GM18868 (cell line): ENCODE results near the gene JAM3.

ENCODE experiments used
- ATAC-seq: cut with Tn5 transposase; IDR thresholded peaks from one replicate; pipeline ENCODE4 v1.9.1; 2021; ENCODE audit warnings: mild to moderate bottlenecking, moderate library complexity; ENCODE audit not compliant: unreplicated experiment

JAM3 gene

DNA sequence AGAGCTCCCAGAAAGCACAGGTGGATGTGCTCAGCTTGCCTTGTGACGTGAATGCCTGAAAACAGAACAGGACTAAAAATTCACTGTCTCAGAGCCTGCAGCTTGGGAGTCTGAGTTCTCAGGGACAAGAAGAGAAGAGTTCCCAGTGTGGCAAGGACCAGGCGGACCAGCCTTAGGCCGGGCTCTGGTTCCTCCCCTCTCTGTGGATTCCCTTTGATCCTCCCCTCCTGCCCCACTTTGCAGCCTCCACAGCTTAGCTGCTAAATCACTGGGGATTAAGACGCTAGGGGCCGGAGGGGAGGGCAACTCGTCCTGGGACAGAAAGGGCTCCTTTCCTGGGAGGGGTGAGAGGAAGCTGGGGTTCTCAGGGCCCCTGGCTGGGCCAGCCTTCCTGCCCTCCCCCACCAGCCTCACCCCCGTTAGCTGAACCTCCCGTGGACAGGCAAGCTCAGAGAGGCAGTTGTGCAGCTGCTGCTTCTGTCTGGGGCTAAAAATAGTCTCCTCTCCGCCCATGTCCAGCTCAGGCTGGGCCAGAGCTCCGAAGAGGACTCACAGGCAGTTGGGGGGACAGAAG, 29.9 kb upstream of the JAM3 start:
- ATAC-seq, result no peak

DNA sequence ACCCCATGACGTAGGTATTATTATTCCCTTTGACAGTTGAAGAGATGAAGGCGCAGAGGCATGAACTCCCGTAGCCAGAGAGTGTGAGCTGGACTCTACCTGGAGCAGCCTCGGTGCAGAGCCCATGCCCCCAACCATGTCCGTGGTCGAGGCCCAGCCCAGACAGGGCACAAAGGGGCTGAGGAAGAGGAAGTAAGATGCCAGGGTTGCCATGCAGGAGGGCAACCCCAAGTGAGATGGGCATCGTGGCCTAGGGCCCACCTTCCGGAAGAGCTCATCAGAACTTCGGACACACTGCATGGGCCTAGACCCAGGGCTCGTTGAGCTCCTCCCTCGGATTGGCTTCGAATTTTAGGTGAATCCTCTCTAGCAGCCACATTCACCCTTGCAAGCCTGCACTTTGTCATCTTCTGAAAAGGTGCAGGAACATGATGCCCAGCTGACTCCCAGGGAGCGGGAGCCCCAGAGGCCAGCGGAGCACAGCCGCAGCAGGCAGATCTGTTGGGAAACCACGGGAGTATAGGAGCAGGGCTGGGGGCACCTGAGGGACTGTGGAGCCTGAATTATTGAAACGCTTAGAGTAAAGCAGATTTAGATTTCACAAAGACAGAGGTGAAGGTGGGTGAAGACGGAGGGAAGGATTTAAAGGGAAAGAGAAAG, 29.0 kb upstream of the JAM3 start:
- ATAC-seq, result no peak

DNA sequence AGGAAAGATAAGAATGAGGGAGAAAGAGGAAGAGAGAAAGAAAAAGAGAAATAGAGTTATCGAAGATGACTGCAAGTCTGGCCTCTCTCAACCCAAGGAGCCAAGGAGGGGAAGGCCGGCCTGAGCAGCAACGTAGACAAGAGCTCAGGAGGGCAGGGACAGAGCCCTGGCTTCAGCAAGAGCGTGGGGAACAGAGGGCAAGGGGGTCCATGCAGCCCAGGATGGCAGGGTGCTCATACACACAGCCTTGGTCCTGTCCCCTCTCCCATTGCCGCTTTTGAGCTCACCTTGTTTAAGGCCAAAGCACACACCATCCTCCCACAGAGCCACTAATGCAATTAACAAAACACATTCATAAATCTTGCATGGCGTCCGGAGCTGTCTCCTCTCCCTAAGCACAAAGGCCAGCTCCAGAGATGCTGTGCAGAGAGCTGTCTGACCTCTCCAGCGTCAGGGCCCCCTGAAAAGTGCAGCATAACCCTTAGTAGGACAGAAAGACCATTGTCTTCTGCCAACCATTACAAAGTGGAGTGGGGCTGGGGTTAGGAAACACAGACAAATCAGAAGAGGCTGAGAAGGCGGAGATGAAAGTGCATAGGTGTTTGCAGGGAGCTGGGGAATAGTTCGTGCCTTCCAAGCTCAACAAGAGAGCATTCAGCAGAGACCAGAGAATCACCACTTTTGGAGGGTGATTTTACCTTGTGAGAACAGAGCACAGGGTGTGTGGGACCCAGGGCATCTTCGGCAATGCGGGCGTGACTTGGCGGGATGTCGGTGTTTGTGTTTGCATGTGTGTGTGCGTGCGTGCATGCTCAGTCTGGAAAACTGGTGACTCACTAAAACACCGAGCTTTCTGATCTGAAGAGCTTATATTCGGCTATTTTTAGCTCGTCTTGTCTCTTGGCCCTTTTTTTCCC, 28.2 kb upstream of the JAM3 start:
- ATAC-seq, result no peak

DNA sequence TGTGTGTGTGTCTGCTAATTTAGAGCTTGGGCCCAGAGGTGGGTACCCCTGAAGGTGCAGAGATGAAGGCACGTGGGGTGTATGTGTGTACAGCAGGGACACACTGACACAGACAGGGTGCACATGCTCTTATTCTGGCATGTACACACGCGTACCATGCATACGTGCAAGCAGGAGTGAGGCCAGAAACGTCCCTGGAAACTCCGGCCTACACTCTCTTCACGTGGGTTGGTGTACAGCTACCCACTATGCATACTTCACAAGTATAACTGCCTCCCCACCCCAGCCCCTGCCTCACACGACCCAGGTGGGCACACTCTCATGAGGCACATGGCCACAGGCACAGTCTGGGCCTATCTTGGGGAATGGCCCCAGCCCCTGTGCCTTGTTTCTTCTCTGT, 27.5 kb upstream of the JAM3 start:
- no peak for ATAC-seq

DNA sequence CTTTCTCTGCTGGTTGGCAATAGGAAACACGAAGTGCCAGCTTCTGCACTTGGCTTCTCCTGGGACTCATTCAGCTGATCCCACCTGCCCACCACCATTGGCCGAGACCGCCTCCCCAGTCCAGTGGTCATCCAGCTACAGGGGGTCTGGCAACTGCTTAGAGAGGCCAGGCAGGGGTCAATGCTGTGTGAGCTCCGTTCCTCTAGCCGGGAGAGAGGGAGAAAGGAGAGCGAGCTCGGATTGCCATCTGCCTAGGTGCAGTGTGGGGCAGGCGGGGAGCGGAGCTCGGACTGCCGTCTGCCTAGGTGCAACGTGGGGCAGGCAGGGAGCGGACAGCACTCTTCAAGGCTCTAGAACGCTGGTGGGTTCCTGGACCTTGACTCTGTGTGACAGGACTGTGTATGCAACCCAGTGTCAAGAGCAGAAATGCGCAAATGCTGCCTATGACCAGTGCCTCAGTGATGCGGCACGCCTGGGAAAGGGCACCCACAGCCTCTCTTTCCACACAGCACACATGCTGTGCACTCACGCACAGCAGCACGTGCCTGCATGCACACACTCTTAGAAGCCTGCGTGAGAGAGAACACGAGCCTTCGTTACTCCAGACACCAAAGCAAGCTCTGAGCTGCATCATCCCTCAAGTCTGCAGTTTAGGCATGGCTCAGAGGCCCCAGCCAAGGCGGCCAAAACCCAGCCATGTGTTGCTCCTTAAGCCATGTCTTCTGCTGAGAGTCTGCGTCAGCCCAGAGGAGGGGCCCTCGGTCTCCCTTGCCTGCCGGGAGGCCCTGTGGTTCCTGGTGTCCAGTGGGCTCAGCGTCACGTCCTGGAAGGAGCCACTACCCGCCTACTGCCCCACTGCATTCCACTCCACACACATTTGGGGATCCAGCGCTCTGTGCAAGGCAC, 26.8 kb upstream of the JAM3 start:
- no peak for ATAC-seq

DNA sequence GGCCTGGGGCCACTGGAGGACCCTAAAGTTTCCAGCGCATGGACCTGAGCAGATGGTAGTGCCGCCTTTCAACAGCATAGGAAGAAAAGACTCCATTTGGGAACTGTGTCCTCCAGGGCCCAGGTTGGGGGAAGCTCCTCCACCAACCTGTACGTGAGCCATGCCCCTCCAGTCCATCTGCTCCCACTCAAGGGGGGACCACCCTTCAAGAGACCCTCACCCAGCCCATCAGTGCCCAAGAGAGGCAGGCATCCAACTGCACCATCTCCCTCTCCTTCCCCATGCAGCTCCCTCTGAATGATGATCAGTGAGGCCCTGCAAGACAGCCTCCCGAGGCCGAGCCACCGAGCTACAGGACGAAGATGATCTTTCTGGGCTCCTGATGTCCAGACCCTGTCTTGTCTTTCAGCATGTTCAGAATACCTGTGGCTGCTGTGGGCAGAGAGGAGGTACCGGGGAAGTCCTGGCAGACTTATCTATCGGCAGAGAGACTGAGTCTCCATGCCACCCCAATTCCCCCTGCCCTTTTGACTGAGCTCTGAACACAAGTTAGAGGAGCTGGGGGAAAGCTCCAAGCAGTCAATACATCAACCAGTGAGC, 25.0 kb upstream of the JAM3 start:
- ATAC-seq, result no peak

DNA sequence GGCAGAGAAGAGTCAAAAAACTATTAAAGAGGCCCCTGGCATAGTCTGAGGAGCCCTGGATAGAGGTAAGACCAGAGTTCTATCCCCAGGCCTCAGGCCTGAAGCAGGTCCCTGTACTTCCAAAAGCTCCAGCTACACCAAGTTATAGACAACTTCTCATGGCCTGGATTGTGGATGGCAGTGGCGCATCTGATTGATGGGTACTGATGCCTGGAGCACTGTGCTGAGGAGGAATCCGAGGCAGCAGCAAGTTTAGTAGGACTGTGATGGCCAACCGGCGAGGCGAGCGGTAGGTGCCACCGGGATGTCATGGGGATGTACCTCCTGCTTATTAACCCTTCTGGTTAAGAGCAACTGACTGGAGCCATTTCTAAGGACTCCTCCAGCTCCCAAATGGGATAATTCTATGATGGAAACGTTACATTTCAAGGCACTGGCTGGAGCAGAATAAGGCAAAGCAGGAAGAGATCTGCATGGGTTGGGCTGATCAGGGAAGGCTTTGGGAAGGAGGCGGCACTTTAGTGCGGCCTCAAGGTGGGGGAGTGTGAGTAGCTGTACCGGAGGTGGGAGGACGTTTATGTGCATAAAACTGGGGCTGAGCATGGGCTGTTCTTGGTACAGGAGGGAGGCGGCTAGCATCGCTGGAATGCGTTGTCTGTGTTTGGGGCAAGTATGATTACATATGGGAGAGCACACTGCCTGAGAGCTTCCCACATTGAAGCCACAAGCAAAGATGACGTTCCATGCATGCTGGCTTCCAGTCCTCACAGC, 24.2 kb upstream of the JAM3 start:
- ATAC-seq, result no peak

DNA sequence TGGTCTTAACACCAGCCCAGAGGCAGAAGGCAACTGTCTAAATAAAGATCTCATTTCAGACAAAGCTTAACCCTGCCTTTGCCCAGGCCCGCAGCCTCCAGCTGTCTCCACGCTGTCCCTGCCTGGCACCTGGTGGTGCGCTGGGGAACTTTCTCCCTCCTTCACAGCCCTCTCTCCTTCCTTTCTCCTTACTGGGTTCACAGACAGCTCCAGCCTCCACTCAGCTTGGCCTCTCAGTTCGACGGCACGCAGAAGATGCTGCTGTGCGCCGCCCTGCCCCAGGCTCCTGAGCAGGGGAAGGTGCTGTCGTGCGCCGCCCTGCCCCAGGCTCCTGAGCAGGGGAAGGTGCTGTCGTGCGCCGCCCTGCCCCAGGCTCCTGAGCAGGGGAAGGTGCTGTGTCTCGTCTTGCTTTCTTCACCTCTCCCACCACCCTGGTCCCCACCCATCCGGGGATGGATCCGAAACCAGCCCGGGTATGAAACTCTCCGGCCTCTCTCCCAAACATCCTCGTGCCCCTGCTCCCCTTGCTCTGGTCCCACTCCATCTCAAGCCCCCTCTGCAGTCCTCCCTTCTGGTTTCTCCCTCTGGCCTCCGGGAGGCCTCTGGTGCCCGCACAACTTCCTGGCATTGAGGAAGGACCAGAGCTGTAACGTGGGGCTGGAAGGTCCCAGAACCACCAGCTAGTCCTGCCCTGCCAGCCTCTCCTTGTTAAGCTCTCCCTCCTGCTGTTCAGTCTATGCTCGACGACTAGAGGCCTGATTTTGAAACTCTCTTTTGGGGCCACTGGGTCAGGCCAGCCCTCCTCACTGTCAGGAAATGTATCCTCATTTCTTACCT, 22.9 kb upstream of the JAM3 start:
- peak; percentile 36 for ATAC-seq

DNA sequence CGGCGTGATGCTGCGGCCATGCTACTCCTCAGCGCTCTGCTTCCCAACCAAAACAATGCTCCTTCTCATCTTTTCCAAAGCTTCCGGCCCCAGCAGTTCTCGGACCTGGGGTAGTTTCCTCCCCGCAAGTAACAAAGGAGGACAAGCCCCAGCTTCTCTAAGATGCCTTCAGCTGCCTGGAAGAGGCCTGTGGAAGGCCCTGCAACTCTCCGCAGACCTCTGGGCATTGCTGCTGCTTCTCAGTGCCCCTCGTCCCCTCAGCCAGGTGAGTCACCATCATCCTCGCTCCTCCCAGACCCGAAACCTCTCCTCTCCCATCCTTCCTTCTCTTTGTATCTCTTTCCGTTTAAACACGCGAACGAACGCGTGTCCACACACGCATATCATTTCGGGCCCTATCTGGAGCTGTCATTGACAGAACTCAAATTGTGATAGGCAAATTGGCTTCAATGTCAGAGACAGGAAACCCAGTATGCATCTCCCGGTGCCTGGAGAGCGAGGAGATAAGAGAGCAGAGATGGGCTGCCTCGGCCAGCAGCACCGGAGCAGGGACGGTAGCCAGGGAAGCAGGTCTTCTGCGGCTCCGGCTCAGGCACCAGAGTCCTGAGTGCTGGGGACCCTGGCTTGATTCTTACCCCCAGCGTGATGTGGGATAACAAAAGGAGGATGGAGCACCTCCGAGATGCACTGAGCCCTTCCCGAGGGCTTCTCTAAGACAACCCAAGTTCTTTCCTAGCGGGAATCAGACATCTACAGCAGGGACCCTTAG, 22.0 kb upstream of the JAM3 start:
- ATAC-seq, result no peak

DNA sequence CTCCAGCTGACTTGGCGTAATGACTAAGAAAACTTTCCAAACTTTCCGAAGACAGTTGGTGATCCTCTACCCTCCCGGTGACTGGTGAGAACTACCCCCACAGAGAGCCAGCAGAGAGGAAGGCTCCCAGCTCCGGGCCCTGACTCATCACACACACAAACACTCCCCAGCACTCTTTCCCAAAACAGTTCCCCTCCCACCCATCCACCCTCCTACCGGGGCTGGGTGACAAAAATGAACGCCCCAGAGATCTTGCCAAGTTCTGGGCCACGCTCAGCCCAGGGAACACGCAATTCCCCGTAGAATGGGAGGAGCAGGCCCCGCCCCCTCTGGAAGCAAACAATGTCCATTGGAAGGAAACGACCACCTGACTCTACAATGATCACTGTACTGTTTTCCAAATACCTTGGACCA, 21.3 kb upstream of the JAM3 start:
- ATAC-seq, result no peak

DNA sequence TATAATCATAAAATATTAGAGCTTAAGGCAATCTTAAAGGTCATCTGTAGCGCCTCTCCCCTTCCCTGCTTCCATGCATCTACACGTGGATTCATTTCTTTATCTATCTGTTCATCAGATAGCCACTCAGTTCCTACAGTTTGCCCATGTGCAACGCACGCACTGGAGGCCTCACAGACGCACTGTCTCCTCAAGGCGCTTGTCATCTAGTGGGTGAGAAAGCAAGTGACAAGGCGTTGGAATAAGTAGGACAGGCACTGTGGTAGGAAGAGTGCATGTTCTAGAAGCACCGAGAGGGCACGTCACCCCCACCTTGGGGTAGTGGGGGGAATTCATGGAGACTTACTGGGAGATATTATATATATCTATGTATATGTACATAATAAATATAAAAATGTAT, 20.8 kb upstream of the JAM3 start:
- ATAC-seq, result no peak

DNA sequence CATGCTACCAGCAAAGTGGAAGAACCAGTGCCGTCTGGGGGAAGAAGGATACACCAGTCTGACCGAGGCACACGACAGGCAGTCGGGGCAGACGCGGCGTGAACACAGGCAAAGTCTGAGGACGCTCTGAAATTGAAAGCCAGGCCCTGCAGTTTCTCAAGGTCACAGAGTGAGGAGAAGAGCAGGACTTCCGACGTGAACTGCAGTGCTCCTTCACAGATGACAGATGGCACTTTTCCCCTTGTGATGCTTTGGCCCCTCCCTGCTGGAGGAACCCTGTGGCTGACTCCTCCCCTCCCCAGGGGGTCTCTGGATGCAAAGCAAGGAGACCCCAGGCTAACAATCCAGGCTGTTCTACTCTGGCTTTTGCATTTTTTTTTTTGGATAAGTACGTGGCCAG, 19.6 kb upstream of the JAM3 start:
- ATAC-seq, result no peak

DNA sequence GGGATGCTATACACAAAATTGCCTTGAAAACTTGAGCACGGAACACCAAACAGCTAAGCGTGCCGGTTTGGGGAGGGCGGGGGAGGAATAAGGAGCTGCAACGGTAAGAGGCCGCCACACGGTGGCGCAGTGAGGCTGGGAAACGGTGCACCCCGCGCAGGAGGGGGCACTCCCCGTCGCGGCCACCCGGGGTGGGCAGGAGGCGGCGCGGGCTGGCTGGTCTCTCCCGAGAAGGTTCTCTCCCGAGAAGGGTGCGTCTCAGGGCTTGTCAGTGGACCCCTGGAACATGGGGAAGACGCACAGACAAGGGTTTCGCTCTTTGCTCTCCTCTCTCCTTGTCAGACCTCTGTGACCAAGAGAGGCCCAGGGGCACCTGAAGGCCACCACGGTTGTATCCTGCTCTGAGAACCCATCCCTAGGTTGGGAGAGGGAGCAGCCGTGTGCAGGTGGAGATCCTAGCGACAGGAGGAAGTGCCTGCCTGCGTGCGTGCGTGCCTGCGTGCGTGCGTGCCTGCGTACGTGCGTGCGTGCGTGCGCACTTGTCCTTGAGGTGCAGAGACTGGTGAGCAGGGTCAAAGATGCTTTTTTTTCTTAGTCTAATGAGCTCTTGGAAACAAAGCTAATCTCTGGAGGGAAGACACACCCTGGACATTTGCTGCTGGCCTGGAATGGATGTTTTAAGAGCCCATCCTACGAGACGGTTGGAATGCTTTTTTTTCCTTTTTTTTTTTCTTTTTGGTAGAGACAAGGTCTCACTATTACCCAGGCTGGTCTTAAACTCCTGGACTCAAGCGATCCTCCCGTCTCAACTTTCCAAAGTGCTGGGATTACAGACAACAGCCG, 18.1 kb upstream of the JAM3 start:
- peak; percentile 90 for ATAC-seq

DNA sequence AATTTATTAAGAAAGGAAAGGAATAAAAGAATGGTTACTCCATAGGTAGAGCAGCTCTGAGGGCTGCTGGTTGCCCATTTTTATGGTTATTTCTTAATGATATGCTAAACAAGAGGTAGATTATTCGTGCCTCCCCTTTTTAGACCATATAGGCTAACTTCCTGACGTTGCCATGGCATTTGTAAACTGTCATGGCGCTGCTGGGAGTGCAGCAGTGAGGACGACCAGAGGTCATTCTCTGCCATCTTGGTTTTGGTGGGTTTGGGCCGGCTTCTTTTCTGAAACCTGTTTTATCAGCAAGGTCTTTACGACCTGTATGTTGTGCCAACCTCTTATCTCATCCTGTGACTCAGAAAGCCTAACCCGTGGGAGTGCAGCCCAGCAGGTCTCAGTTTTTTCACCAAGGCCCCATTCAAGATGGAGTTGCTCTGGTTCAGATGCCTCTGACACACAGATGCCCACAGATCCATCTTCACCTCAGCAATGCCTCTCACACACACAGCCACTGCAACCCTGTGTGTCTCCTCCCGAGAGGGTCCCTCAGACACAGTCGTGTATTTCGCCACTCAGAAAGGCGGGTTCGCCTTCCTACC, 16.4 kb upstream of the JAM3 start:
- ATAC-seq, result no peak

DNA sequence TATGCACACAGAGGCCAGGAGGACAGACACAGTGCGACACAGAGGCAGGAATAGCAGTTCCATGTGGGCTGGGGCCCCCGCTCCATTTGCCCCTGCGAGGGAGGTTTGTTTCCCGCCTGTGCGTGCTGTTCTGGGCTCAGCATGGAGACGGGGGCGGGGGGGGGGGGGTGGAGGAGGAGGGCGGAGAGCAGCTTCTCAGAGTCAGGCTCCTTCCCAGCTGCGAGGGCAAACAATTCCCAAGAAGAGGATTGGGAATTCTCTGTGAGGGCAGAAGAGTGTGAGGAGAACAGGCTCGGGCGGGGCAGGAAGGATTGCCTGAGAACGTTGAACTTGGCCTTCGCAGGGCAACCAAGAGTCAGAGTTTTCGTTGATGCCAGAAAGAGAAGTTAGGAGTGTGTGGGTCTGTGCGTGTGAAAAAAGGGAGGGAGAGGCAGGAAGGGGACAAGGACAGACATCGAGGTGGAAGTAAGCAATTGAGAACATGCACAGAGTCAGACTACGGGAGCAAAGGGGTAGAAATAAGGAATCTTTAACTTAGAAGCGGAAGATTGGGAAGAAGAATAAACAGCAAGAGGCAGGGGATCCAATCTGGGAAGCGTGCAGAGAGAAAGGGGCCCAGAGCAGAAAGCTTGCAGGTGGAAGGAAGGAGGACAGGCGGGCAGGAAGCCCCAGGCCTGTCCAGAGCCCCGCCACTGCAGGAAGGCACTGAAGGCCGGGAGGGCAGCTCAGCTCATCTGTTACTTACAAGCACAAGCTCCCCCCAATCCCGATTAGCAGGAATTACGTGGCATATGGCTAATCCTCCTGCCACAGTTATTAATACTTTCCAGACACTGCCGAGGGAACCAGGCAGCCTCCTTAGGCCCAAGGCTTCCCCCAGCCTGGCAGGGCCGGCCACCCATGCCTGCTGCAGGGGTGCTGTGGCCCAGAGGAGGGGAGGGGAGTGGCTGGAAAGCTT, 15.6 kb upstream of the JAM3 start:
- no peak for ATAC-seq

DNA sequence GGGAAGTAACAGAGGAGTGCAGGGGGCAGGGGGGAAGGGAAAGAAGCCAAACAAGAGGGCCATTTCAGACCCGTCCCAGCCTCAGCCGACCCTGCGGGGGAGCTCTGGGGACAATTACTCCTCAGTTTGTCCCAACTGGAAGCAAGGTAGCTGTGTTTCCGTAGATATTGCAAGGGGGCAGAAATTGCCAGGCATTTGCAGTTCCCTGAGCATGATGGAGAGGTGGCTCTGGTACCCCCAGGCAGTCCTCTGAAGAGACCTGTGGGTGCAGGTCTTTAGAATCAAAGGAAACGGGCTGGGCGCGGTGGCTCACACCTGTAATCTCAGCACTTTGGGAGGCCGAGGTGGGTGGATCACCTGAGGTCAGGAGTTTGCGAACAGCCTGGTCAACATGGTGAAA, 13.8 kb upstream of the JAM3 start:
- ATAC-seq, result no peak
